IMR-90 (cell line): Measurements from ENCODE around the gene AURKA. TPM values are rescaled to one million over a fixed set of nuclear protein-coding genes. Genes with fewer than 3 reads are reported as not detected.

Source experiments
- ATAC-seq: fragments of 200-7000 bp; cut with Tn5 transposase; 2 replicates; pipeline ENCODE4 v1.9.1; 2020; ENCODE audit warnings: low read depth, mild to moderate bottlenecking, moderate library complexity
- BruUV-seq: library from RNA; stranded (reverse); fragments of 400-500 nt; replicated peaks from 2 replicates; lab custom pipeline; 2021; lab: Mats Ljungman, UMichigan
- CTCF ChIA-PET: fragments of 300-600 bp; formaldehyde crosslinking; extraction: SDS; loops from one replicate; lab custom pipeline; 2021; ENCODE audit warnings: antibody characterized with exemption; lab: Yijun Ruan, JAX
- POLR2A ChIA-PET: fragments of 300-600 bp; sonication (Branson Sonifier 250); formaldehyde crosslinking; loops from one replicate; lab custom pipeline; 2022; ENCODE audit warnings: antibody characterized with exemption; ENCODE audit not compliant: unreplicated experiment; lab: Charles Lee
- DNase-seq: peaks from one replicate; pipeline ENCODE4 v3.0.0; 2013
- H2AFZ ChIP-seq: replicated peaks from 2 replicates; pipeline ENCODE3; 2013; ENCODE audit warnings: low read length, mild to moderate bottlenecking; ENCODE audit not compliant: poor library complexity
- H2AK5ac ChIP-seq: 2 replicates; pipeline ENCODE4 v1.6.1; 2013; ENCODE audit warnings: low read depth, low read length, inconsistent platforms
- H2AK9ac ChIP-seq: replicated peaks from 2 replicates; pipeline ENCODE3; 2013; ENCODE audit warnings: mild to moderate bottlenecking, low read depth, low read length, moderate library complexity; ENCODE audit not compliant: poor library complexity
- H2BK120ac ChIP-seq: 2 replicates; pipeline ENCODE4 v1.6.1; 2013; ENCODE audit warnings: low read depth, low read length, inconsistent platforms
- H2BK15ac ChIP-seq: 3 replicates; pipeline ENCODE4 v1.6.1; 2013; ENCODE audit warnings: low read depth, low read length, inconsistent platforms
- H2BK20ac ChIP-seq: 2 replicates; pipeline ENCODE4 v1.6.1; 2013; ENCODE audit warnings: low read depth, mild to moderate bottlenecking, inconsistent platforms, low read length, moderate library complexity
- H2BK5ac ChIP-seq: 2 replicates; pipeline ENCODE4 v1.6.1; 2013; ENCODE audit warnings: mild to moderate bottlenecking, low read depth, low read length, inconsistent platforms; ENCODE audit not compliant: poor library complexity, severe bottlenecking
- H3K14ac ChIP-seq: replicated peaks from 2 replicates; pipeline ENCODE4 v1.6.1; 2013; ENCODE audit warnings: low read depth, low read length, inconsistent platforms
- H3K18ac ChIP-seq: 2 replicates; pipeline ENCODE4 v1.6.1; 2013; ENCODE audit warnings: low read depth, low read length, control low read depth
- H3K23ac ChIP-seq: 2 replicates; pipeline ENCODE4 v1.6.1; 2013; ENCODE audit warnings: low read depth, low read length, inconsistent platforms
- H3K27ac ChIP-seq: 2 replicates; pipeline ENCODE4 v1.5.1; 2013; ENCODE audit warnings: mild to moderate bottlenecking, control low read depth, low read length; ENCODE audit not compliant: insufficient read depth
- H3K27me3 ChIP-seq: 2 replicates; pipeline ENCODE4 v1.6.1; 2013; ENCODE audit warnings: low read length; ENCODE audit not compliant: control insufficient read depth, insufficient read depth
- H3K36me3 ChIP-seq: 2 replicates; pipeline ENCODE4 v1.6.1; 2013; ENCODE audit warnings: low read length, mixed read lengths; ENCODE audit not compliant: control insufficient read depth, insufficient read depth
- H3K4ac ChIP-seq: 2 replicates; pipeline ENCODE4 v1.6.1; 2013; ENCODE audit warnings: low read depth, low read length, inconsistent platforms
- H3K4me1 ChIP-seq: 2 replicates; pipeline ENCODE4 v1.6.1; 2013; ENCODE audit warnings: low read length, mixed read lengths; ENCODE audit not compliant: control insufficient read depth, insufficient read depth
- H3K4me2 ChIP-seq: 2 replicates; pipeline ENCODE4 v1.6.1; 2013; ENCODE audit warnings: low read depth, mild to moderate bottlenecking, control low read depth, low read length, moderate library complexity
- H3K4me3 ChIP-seq: 2 replicates; pipeline ENCODE4 v1.5.1; 2013; ENCODE audit warnings: low read depth, mild to moderate bottlenecking, control low read depth, low read length, moderate library complexity; ENCODE audit not compliant: insufficient read depth
- H3K56ac ChIP-seq: 2 replicates; pipeline ENCODE4 v1.6.1; 2013; ENCODE audit warnings: low read length, inconsistent platforms; ENCODE audit not compliant: insufficient read depth; ENCODE audit errors: extremely low read depth
- H3K79me1 ChIP-seq, 2 experiments: 2 replicates each; pipeline ENCODE4 v1.6.1; 2013; ENCODE audit warnings: low read length in 2 of 2, inconsistent platforms in 1 of 2, low read depth in 1 of 2
- H3K9ac ChIP-seq: 2 replicates; pipeline ENCODE4 v1.6.1; 2013; ENCODE audit warnings: low read depth, low read length, control low read depth
- H3K9me1 ChIP-seq: 2 replicates; pipeline ENCODE4 v1.6.1; 2013; ENCODE audit warnings: low read length, inconsistent platforms; ENCODE audit not compliant: insufficient read depth
- H3K9me3 ChIP-seq: 2 replicates; pipeline ENCODE4 v1.6.1; 2013; ENCODE audit warnings: low read length; ENCODE audit not compliant: control insufficient read depth, insufficient read depth
- H4K20me1 ChIP-seq: 2 replicates; pipeline ENCODE4 v1.6.1; 2013; ENCODE audit warnings: low read length, inconsistent platforms; ENCODE audit not compliant: insufficient read depth
- H4K5ac ChIP-seq: 2 replicates; pipeline ENCODE4 v1.6.1; 2013; ENCODE audit warnings: mild to moderate bottlenecking, low read depth, low read length, control low read depth
- H4K8ac ChIP-seq, 2 experiments: 2 replicates each; pipeline ENCODE4 v1.6.1; 2013; ENCODE audit warnings: low read depth in 2 of 2, low read length in 2 of 2, control low read depth in 1 of 2, inconsistent platforms in 1 of 2
- H4K91ac ChIP-seq: 2 replicates; pipeline ENCODE4 v1.6.1; 2013; ENCODE audit warnings: low read depth, low read length, inconsistent platforms; ENCODE audit not compliant: insufficient read depth
- CEBPB ChIP-seq: IDR thresholded peaks from 2 replicates; pipeline ENCODE4 v1.6.1; 2012; ENCODE audit warnings: low read depth, low read length, improper control_type of control experiment
- CHD1 ChIP-seq: IDR thresholded peaks from 2 replicates; pipeline ENCODE4 v1.6.1; 2012; ENCODE audit warnings: low read depth, low read length, improper control_type of control experiment
- MAFK ChIP-seq: IDR thresholded peaks from 2 replicates; pipeline ENCODE4 v1.6.1; 2012; ENCODE audit warnings: low read depth, low read length, improper control_type of control experiment
- MAZ ChIP-seq: IDR thresholded peaks from 2 replicates; pipeline ENCODE4 v1.6.1; 2012; ENCODE audit warnings: low read depth, mild to moderate bottlenecking, low read length, improper control_type of control experiment, moderate library complexity, borderline replicate concordance
- MXI1 ChIP-seq: IDR thresholded peaks from 2 replicates; pipeline ENCODE4 v1.6.1; 2012; ENCODE audit warnings: low read depth, mild to moderate bottlenecking, low read length, moderate library complexity, borderline replicate concordance
- POLR2A ChIP-seq: IDR thresholded peaks from 2 replicates; pipeline ENCODE4 v1.6.1; 2012; ENCODE audit warnings: mild to moderate bottlenecking, low read depth, low read length
- RCOR1 ChIP-seq: IDR thresholded peaks from 2 replicates; pipeline ENCODE4 v1.6.1; 2012; ENCODE audit warnings: mild to moderate bottlenecking, low read length, improper control_type of control experiment; ENCODE audit not compliant: insufficient replicate concordance
- WGBS, 2 experiments: methylation state at CpG; one replicate each; pipeline versions ENCODE4 v1.1.5 to v1.1.7; 2013; ENCODE audit warnings: missing lambda C conversion rate in 2 of 2; ENCODE audit not compliant: insufficient read length in 1 of 2; ENCODE audit errors: extremely low coverage in 2 of 2; 5-methylcytosine and 5-hydroxymethylcytosine counted together
- dilution Hi-C: fragments of 300-500 bp; cut with HindIII; formaldehyde crosslinking; loops from one replicate; pipeline ENCODE4 v1.14.3; 2018; ENCODE audit warnings: low sequenced_read_pairs; ENCODE audit not compliant: unreplicated experiment
- in situ Hi-C: fragments of 300-500 bp; cut with MboI; formaldehyde crosslinking; loops from 3 replicates; pipeline ENCODE4 v1.14.3; 2019; ENCODE audit warnings: low sequenced_read_pairs, inconsistent platforms, mixed read lengths
- intact Hi-C: fragments of 100-400 bp; cut with micrococcal nuclease; formaldehyde crosslinking; loops from 2 replicates; pipeline ENCODE4 v1.10.0; 2022
- polyA plus RNA-seq, 3 experiments: library from polyadenylated mRNA; depleted of rRNA; stranded (reverse); fragments of >200 nt; gene quantifications; 2 replicates each; pipeline ENCODE4 v1.2.3, GENCODE V29; 2012; ENCODE audit warnings: low replicate concordance in 1 of 3
- total RNA-seq: library from RNA; depleted of rRNA; stranded (reverse); fragments of >200 nt; gene quantifications from 2 replicates; pipeline ENCODE4 v1.2.3, GENCODE V29; 2012
- TF ChIP-seq, protein P1 (sequence below): conservative IDR thresholded peaks from 2 replicates; pipeline ENCODE4 v1.5.1; 2012; ENCODE audit warnings: mild to moderate bottlenecking, low read depth, low read length, improper control_type of control experiment
- TF ChIP-seq, protein P2 (sequence below): fragments of 150-350 bp; IDR thresholded peaks from 2 replicates; pipeline ENCODE4 v1.6.1; 2017; ENCODE audit warnings: mild to moderate bottlenecking, antibody characterized with exemption, low read length, low read depth
- TF ChIP-seq, protein P3 (sequence below): fragments of 150-350 bp; IDR thresholded peaks from 2 replicates; pipeline ENCODE4 v1.6.1; 2016; ENCODE audit warnings: low read depth, mild to moderate bottlenecking, low read length, moderate library complexity, borderline replicate concordance

Gene AURKA
- total and polyA plus RNA-seq, 2 of the 4 experiments (the other 2 are of a cell fraction) = 68.0 to 83.3 TPM

DNA sequence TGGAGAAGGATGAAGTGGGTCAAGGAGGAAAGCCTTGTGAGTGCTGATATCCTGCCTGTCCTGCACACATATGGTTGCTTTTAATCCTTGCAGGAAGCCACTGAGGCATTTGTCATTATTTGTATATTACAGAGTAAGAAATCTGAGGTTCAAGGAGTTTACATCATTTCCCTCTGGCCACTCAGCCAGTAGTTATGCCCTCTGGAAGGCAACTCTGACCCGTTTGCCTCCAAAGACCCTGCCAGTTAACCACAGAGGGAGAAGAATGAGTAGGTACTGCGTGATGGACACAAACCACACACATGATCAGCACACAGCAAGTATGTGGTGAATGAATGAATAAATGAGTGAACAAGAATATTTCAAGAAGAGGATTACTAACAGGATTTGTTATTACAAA is 41.2 kb downstream of the AURKA start:
- H3K4ac ChIP-seq = no peak overlapping the region
- peaks cover 8% of the 10 kb centered on the region for H3K27me3 ChIP-seq
- ATAC-seq (peak; percentile 62), DNase-seq (peak; percentile 73)
- intact Hi-C loops = no loop called here
- no peak overlapping the region for H3K56ac ChIP-seq
- H3K14ac ChIP-seq = no peak overlapping the region
- H2BK5ac ChIP-seq = no peak overlapping the region
- no peak overlapping the region for H3K23ac ChIP-seq
- no peak overlapping the region for H2AK9ac ChIP-seq
- H2BK120ac ChIP-seq = no peak overlapping the region
- no peak overlapping the region for H3K4me2 ChIP-seq
- no peak overlapping the region for H3K27ac ChIP-seq
- no peak overlapping the region for H2BK15ac ChIP-seq
- in situ Hi-C loops = loop anchor here (25.0 kb wide), 1 partner anchor 436 kb away; no protein-coding TSS in a partner anchor
- no peak overlapping the region for H3K9ac ChIP-seq
- TF ChIP-seq, protein P1, sequence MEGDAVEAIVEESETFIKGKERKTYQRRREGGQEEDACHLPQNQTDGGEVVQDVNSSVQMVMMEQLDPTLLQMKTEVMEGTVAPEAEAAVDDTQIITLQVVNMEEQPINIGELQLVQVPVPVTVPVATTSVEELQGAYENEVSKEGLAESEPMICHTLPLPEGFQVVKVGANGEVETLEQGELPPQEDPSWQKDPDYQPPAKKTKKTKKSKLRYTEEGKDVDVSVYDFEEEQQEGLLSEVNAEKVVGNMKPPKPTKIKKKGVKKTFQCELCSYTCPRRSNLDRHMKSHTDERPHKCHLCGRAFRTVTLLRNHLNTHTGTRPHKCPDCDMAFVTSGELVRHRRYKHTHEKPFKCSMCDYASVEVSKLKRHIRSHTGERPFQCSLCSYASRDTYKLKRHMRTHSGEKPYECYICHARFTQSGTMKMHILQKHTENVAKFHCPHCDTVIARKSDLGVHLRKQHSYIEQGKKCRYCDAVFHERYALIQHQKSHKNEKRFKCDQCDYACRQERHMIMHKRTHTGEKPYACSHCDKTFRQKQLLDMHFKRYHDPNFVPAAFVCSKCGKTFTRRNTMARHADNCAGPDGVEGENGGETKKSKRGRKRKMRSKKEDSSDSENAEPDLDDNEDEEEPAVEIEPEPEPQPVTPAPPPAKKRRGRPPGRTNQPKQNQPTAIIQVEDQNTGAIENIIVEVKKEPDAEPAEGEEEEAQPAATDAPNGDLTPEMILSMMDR = no peak
- TF ChIP-seq, protein P2, sequence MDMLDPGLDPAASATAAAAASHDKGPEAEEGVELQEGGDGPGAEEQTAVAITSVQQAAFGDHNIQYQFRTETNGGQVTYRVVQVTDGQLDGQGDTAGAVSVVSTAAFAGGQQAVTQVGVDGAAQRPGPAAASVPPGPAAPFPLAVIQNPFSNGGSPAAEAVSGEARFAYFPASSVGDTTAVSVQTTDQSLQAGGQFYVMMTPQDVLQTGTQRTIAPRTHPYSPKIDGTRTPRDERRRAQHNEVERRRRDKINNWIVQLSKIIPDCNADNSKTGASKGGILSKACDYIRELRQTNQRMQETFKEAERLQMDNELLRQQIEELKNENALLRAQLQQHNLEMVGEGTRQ = no peak
- TF ChIP-seq RCOR1 (no peak), MAFK (no peak), MXI1 (no peak), CHD1 (no peak), MAZ (no peak), CEBPB (no peak), POLR2A (no peak)
- TF ChIP-seq, protein P3, sequence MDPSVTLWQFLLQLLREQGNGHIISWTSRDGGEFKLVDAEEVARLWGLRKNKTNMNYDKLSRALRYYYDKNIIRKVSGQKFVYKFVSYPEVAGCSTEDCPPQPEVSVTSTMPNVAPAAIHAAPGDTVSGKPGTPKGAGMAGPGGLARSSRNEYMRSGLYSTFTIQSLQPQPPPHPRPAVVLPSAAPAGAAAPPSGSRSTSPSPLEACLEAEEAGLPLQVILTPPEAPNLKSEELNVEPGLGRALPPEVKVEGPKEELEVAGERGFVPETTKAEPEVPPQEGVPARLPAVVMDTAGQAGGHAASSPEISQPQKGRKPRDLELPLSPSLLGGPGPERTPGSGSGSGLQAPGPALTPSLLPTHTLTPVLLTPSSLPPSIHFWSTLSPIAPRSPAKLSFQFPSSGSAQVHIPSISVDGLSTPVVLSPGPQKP = no peak
- H4K8ac ChIP-seq = no peak overlapping the region
- no CpG with 5 or more reads among the region's 2 CpGs for WGBS, 2 experiments
- H4K20me1 ChIP-seq = no peaks in the 10 kb centered on the region
- H2AK5ac ChIP-seq = no peak overlapping the region
- no peaks in the 10 kb centered on the region for H3K36me3 ChIP-seq
- POLR2A ChIA-PET = no interaction called here
- H2AFZ ChIP-seq = no peak overlapping the region
- no peak overlapping the region for H3K4me3 ChIP-seq
- H2BK20ac ChIP-seq = no peak overlapping the region
- no peak overlapping the region for H4K5ac ChIP-seq
- no peaks in the 10 kb centered on the region for H3K9me1 ChIP-seq
- no peaks in the 10 kb centered on the region for H3K9me3 ChIP-seq
- BruUV-seq = no TSS peak
- H3K4me1 ChIP-seq = peaks cover 2% of the 10 kb centered on the region; the same call in 1 of the 2 replicates
- no peak overlapping the region for H3K18ac ChIP-seq
- no peaks in the 10 kb centered on the region for H3K79me1 ChIP-seq
- CTCF ChIA-PET = no interaction called here
- dilution Hi-C loops = no loop called here
- H4K91ac ChIP-seq = no peak overlapping the region
